SK-N-SH (cell line): ENCODE measurements around the gene ETV1. TPM values are rescaled to one million over a fixed set of nuclear protein-coding genes. Genes with fewer than 3 reads are reported as not detected.

Experiments
- CTCF ChIA-PET: fragments of 300-600, 350-600 bp; formaldehyde crosslinking; extraction: SDS; loops from one replicate; lab custom pipeline; 2021; lab: Yijun Ruan, JAX
- POLR2A ChIA-PET: fragments of 350-600 bp; sonication (Branson Sonifier 250); formaldehyde crosslinking; extraction: SDS; loops from one replicate; lab custom pipeline; 2020; ENCODE audit warnings: antibody characterized with exemption, inconsistent platforms; lab: Yijun Ruan, JAX
- DNase-seq: peaks from one replicate; pipeline ENCODE4 v3.0.0; 2012
- H2AFZ ChIP-seq: fragments of 200-600 bp; sonication (generic); 2 replicates; pipeline ENCODE4 v1.8.1; 2016; ENCODE audit warnings: antibody characterized with exemption, mild to moderate bottlenecking, low read depth
- H3F3A ChIP-seq: fragments of 200-600 bp; sonication (generic); replicated peaks from 2 replicates; pipeline ENCODE3; 2016; ENCODE audit warnings: antibody characterized with exemption, mild to moderate bottlenecking; ENCODE audit not compliant: insufficient read depth
- H3K27ac ChIP-seq, 2 experiments: fragments of 200-500 bp in 1 of 2; fragments of 200-600 bp in 1 of 2; sonication (Bioruptor generic) in 1 of 2; sonication (generic), shearing (Covaris generic) in 1 of 2; 2 replicates each; pipeline versions ENCODE4 v1.5.1 to v1.6.1; 2014 to 2016; ENCODE audit warnings: low read depth in 2 of 2, inconsistent platforms in 1 of 2, low read length in 1 of 2, mild to moderate bottlenecking in 1 of 2, mixed read lengths in 1 of 2
- H3K27me3 ChIP-seq: fragments of 200-600 bp; sonication (generic), shearing (Covaris generic); 2 replicates; pipeline ENCODE4 v1.6.1; 2016; ENCODE audit warnings: mixed run types; ENCODE audit not compliant: insufficient read depth
- H3K36me3 ChIP-seq, 2 experiments: fragments of 200-500 bp in 1 of 2; fragments of 200-600 bp in 1 of 2; sonication (Bioruptor generic) in 1 of 2; sonication (generic) in 1 of 2; replicated peaks in 1 of 2; 2 replicates each; pipeline versions ENCODE3 to v1.5.1; 2014 to 2016; ENCODE audit warnings: low read length in 1 of 2, mild to moderate bottlenecking in 1 of 2; ENCODE audit not compliant: insufficient read depth in 2 of 2, control insufficient read depth in 1 of 2
- H3K4me1 ChIP-seq, 2 experiments: fragments of 200-500 bp in 1 of 2; fragments of 200-600 bp in 1 of 2; sonication (Bioruptor generic) in 1 of 2; sonication (generic), shearing (Covaris generic) in 1 of 2; 2 replicates each; pipeline versions ENCODE4 v1.5.1 to v1.6.1; 2014 to 2016; ENCODE audit warnings: low read depth in 1 of 2, low read length in 1 of 2, mixed run types in 1 of 2; ENCODE audit not compliant: insufficient read depth in 2 of 2, control insufficient read depth in 1 of 2
- H3K4me2 ChIP-seq: fragments of 200-600 bp; sonication (generic), shearing (Covaris generic); 2 replicates; pipeline ENCODE4 v1.6.1; 2017; ENCODE audit warnings: mixed run types
- H3K4me3 ChIP-seq, 2 experiments: fragments of 200-500 bp in 1 of 2; fragments of 200-600 bp in 1 of 2; sonication (Bioruptor generic) in 1 of 2; sonication (generic), shearing (Covaris generic) in 1 of 2; 2 replicates each; pipeline versions ENCODE4 v1.5.1 to v1.8.1; 2014 to 2016; ENCODE audit warnings: low read depth in 2 of 2, inconsistent platforms in 1 of 2, low read length in 1 of 2, mild to moderate bottlenecking in 1 of 2, mixed read lengths in 1 of 2, moderate library complexity in 1 of 2
- H3K79me2 ChIP-seq: fragments of 200-600 bp; sonication (generic); 2 replicates; pipeline ENCODE4 v1.8.1; 2017; ENCODE audit warnings: mild to moderate bottlenecking; ENCODE audit not compliant: insufficient read depth
- H3K9ac ChIP-seq: fragments of 200-600 bp; sonication (generic); 2 replicates; pipeline ENCODE4 v1.6.1; 2017; ENCODE audit warnings: mixed run types
- H3K9me2 ChIP-seq: fragments of 200-600 bp; sonication (generic); 2 replicates; pipeline ENCODE4 v1.6.1; 2017; ENCODE audit warnings: mixed run types
- H3K9me3 ChIP-seq: fragments of 200-600 bp; sonication (generic); 2 replicates; pipeline ENCODE4 v1.6.1; 2017; ENCODE audit warnings: mixed run types, mild to moderate bottlenecking, moderate library complexity
- H4K20me1 ChIP-seq: fragments of 200-600 bp; sonication (generic); 2 replicates; pipeline ENCODE4 v1.6.1; 2017; ENCODE audit warnings: mild to moderate bottlenecking, mixed run types; ENCODE audit not compliant: insufficient read depth
- CHD2 ChIP-seq: fragments of 150-350 bp; IDR thresholded peaks from 2 replicates; pipeline ENCODE4 v1.6.1; 2018; ENCODE audit warnings: low read length; ENCODE audit not compliant: partially characterized antibody
- FOXM1 ChIP-seq: IDR thresholded peaks from 2 replicates; pipeline ENCODE4 v1.4.0; 2012; ENCODE audit warnings: low read depth, mild to moderate bottlenecking
- GATA2 ChIP-seq: sonication (generic); formaldehyde crosslinking; IDR thresholded peaks from 2 replicates; pipeline ENCODE4 v1.5.0; 2020; ENCODE audit warnings: mild to moderate bottlenecking, missing genetic modification reagents
- IRF3 ChIP-seq: fragments of 150-350 bp; IDR thresholded peaks from 2 replicates; pipeline ENCODE4 v1.6.1; 2016; ENCODE audit warnings: mild to moderate bottlenecking, low read depth, low read length
- MAX ChIP-seq: IDR thresholded peaks from 2 replicates; pipeline ENCODE4 v1.4.0; 2012; ENCODE audit warnings: low read depth
- PBX3 ChIP-seq: IDR thresholded peaks from 2 replicates; pipeline ENCODE4; 2012
- RAD21 ChIP-seq: IDR thresholded peaks from 2 replicates; pipeline ENCODE4 v1.6.1; 2012; ENCODE audit warnings: mild to moderate bottlenecking, low read length
- RCOR1 ChIP-seq: fragments of 150-350 bp; IDR thresholded peaks from 2 replicates; pipeline ENCODE4 v1.6.1; 2017; ENCODE audit warnings: antibody characterized with exemption, low read length
- REST ChIP-seq: IDR thresholded peaks from 2 replicates; pipeline ENCODE4 v1.6.1; 2012; ENCODE audit warnings: mild to moderate bottlenecking, low read depth, low read length, moderate library complexity
- RXRA ChIP-seq: IDR thresholded peaks from 2 replicates; pipeline ENCODE4 v1.4.0; 2012; ENCODE audit warnings: low read depth, mild to moderate bottlenecking, borderline replicate concordance
- SIN3A ChIP-seq: IDR thresholded peaks from 2 replicates; pipeline ENCODE4 v1.6.1; 2012; ENCODE audit warnings: low read depth, mild to moderate bottlenecking, low read length, moderate library complexity, borderline replicate concordance
- TAF1 ChIP-seq: IDR thresholded peaks from 2 replicates; pipeline ENCODE4 v1.6.1; 2012; ENCODE audit warnings: low read depth, mild to moderate bottlenecking, low read length, moderate library complexity, borderline replicate concordance
- TEAD4 ChIP-seq: IDR thresholded peaks from 2 replicates; pipeline ENCODE4 v1.4.0; 2012; ENCODE audit warnings: mild to moderate bottlenecking, borderline replicate concordance; ENCODE audit not compliant: insufficient read depth
- ZBTB33 ChIP-seq: IDR thresholded peaks from 2 replicates; pipeline ENCODE4 v1.4.0; 2012; ENCODE audit warnings: low read depth, borderline replicate concordance
- WGBS: methylation state at CpG from one replicate; pipeline ENCODE4 v1.1.6; 2017; ENCODE audit warnings: low lambda C conversion rate; 5-methylcytosine and 5-hydroxymethylcytosine counted together
- polyA plus RNA-seq, 3 experiments: library from polyadenylated mRNA; depleted of rRNA; stranded (reverse); fragments of >200 nt; gene quantifications; 2 replicates each; pipeline ENCODE4 v1.2.3, GENCODE V29; 2012

Gene ETV1
- polyA plus RNA-seq, 1 of the 3 experiments (the other 2 are of a cell fraction), result 24.9 TPM

- no peaks in the 10 kb centered on the region for H3K9me3 ChIP-seq
- peaks cover 0 to 4% of the 10 kb centered on the region in 2 experiments; a peak in 2 of 4 replicates for H3K4me1 ChIP-seq
- 88% methylated on average over 4 of the region's 4 CpGs for WGBS
- ChIA-PET POLR2A (no interaction called here), CTCF (interaction anchor here (1.3 kb wide), 1 partner anchor 18 kb away, joined by 3 read pairs; no protein-coding TSS in a partner anchor)
- no peaks in the 10 kb centered on the region for H4K20me1 ChIP-seq
- H3K36me3 ChIP-seq, result peaks cover 4 to 5% of the 10 kb centered on the region in 2 experiments
- peaks cover 3% of the 10 kb centered on the region for H3F3A ChIP-seq
- TF ChIP-seq GATA2 (no peak), RXRA (no peak), RAD21 (peak; percentile 31; the same call in 1 of the 2 replicates), PBX3 (no peak)
- DNase-seq, result no peak
- no peak overlapping the region for H3K9ac ChIP-seq
- H3K4me2 ChIP-seq, result no peak overlapping the region
- no peaks in the 10 kb centered on the region for H3K79me2 ChIP-seq
- no peaks in the 10 kb centered on the region for H3K9me2 ChIP-seq
- H3K4me3 ChIP-seq, result no peak overlapping the region
- no peaks in the 10 kb centered on the region for H3K27me3 ChIP-seq
- no peak overlapping the region for H3K27ac ChIP-seq
- H2AFZ ChIP-seq, result no peak overlapping the region
Measured at GRCh38 chr7:13894954-13895353, 94.5 kb downstream of the ETV1 start.

GRCh38 chr7:13894377-13894776, 95.1 kb downstream of the ETV1 start:
- TF ChIP-seq CHD2, result no peak
- no peak for TF ChIP-seq TEAD4
- no peak for TF ChIP-seq RXRA
- no peak for TF ChIP-seq IRF3
- no peak for TF ChIP-seq TAF1
- no peak for TF ChIP-seq SIN3A
- TF ChIP-seq MAX, result no peak
- no peak for TF ChIP-seq RCOR1
- no peak for TF ChIP-seq REST
- no peak for TF ChIP-seq FOXM1
- TF ChIP-seq ZBTB33, result no peak
- 96% methylated on average over 2 of the region's 2 CpGs for whole genome bisulfite sequencing
- H3K4me2 ChIP-seq, result no peak overlapping the region
- peaks cover 4 to 5% of the 10 kb centered on the region in 2 experiments for H3K36me3 ChIP-seq
- no peak overlapping the region for H3K27ac ChIP-seq
- no peaks in the 10 kb centered on the region for H3K79me2 ChIP-seq
- peaks cover 0 to 4% of the 10 kb centered on the region in 2 experiments; a peak in 2 of 4 replicates for H3K4me1 ChIP-seq
- H3K9ac ChIP-seq, result no peak overlapping the region
- H3K27me3 ChIP-seq, result no peaks in the 10 kb centered on the region
- H3K9me2 ChIP-seq, result no peaks in the 10 kb centered on the region
- ChIA-PET CTCF (interaction anchor here (1.0 to 1.3 kb wide), 3 partner anchors 18 to 41 kb away, joined by 3 read pairs; no protein-coding TSS in a partner anchor), POLR2A (no interaction called here)
- no peak overlapping the region for H3K4me3 ChIP-seq
- no peak for DNase-seq
- no peak overlapping the region for H2AFZ ChIP-seq
- peaks cover 3% of the 10 kb centered on the region for H3F3A ChIP-seq
- no peaks in the 10 kb centered on the region for H3K9me3 ChIP-seq
- no peaks in the 10 kb centered on the region for H4K20me1 ChIP-seq
